GM18870 (cell line): ENCODE measurements around the gene PQBP1.

Experiments
- ATAC-seq: cut with Tn5 transposase; IDR thresholded peaks from one replicate; pipeline ENCODE4 v1.9.1; 2021; ENCODE audit warnings: moderate library complexity; ENCODE audit not compliant: unreplicated experiment

Gene PQBP1

DNA sequence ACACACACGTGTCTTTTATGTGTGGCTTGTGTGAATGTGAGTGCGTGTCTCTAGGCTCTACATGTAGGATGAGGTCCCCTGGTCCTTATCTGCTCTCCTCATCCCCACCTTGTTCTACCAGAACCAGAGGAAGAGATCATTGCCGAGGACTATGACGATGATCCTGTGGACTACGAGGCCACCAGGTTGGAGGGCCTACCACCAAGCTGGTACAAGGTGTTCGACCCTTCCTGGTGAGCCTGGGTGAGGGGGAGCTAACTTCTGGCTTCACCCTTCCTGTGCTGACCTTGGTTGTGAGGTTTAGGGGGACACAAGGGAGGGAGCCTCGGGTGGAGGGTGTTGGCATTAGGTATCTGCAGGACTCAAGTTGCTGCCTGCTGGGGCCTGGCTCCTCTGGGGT lies 3.3 kb downstream of the PQBP1 start:
- ATAC-seq, result no peak

DNA sequence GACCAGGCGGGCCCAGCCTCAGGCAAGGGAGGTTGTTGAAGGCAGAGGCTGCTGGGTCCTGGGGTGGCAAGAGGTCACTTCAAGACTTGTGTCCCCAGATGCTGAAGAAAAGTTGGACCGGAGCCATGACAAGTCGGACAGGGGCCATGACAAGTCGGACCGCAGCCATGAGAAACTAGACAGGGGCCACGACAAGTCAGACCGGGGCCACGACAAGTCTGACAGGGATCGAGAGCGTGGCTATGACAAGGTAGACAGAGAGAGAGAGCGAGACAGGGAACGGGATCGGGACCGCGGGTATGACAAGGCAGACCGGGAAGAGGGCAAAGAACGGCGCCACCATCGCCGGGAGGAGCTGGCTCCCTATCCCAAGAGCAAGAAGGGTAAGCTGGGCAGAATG lies 4.4 kb downstream of the PQBP1 start:
- no peak for ATAC-seq

DNA sequence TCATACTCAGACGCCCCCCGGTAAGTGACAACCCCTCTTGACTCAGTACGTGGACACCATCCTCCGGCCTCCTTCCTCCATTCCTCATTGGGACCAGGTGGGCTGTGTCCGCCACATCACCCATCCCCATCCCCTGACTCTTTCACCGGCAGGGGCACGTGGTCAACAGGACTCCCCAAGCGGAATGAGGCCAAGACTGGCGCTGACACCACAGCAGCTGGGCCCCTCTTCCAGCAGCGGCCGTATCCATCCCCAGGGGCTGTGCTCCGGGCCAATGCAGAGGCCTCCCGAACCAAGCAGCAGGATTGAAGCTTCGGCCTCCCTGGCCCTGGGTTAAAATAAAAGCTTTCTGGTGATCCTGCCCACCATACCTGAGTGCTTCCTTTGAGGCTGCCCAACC lies 5.0 kb downstream of the PQBP1 start:
- ATAC-seq, result no peak

DNA sequence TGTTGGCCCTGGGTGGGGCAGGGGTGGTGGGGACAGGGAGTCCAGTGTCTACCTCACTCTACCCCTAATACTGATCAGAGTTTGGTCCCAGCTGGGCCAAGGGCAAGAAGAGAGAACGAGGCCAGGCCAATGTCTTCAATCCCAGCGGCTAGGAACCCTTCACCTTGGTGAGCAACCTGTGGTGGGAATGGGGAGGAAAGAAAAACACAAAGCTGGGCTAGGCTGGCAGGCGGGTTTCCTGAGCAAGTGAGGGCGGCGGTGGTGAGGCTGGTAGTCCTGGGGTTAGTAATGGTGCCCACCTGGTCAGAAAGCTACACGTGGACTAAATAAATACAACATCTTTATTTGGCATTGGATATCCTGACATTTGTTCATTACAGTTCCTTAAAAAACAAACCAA lies 5.6 kb downstream of the PQBP1 start:
- ATAC-seq, result no peak

DNA sequence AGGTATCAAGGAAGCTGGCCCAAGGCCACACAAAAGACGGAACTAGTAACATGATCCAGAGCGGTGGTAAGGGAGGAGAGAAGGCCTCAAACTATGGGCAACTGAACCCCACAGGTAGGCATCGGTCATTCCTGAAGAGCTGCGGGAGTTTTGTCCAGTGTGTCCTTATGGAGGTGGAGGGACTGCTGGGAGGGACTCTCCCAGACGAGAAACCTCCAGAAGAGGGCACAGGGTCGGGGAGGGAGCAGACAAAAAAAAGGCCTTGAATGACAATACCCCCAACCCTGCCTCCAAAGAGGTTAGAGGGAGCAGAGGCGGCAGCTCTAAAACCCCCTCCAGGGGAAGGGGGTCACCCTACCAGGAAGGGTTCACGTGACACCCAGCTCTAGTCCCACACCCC lies 6.5 kb downstream of the PQBP1 start:
- no peak for ATAC-seq

DNA sequence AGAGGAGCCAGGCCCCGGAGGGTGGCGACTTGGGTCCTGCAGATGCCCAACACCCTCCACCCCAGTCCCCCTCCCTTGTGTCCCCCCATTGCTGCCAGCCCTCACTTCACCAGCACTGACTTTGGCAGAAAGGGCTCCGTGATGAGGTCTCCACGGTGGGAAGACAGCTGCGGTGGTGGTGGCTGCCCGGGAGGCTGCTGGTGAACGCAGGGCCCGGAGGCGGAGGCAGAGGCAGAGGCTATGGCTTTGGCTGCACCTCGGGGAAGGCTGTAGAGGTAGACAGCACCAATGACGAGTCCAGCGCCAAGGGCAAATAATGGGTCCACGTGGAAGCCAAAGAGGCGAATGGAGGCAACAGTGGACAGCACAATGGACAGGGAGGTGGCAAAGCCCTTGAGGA lies 6.9 kb downstream of the PQBP1 start:
- ATAC-seq, result no peak

DNA sequence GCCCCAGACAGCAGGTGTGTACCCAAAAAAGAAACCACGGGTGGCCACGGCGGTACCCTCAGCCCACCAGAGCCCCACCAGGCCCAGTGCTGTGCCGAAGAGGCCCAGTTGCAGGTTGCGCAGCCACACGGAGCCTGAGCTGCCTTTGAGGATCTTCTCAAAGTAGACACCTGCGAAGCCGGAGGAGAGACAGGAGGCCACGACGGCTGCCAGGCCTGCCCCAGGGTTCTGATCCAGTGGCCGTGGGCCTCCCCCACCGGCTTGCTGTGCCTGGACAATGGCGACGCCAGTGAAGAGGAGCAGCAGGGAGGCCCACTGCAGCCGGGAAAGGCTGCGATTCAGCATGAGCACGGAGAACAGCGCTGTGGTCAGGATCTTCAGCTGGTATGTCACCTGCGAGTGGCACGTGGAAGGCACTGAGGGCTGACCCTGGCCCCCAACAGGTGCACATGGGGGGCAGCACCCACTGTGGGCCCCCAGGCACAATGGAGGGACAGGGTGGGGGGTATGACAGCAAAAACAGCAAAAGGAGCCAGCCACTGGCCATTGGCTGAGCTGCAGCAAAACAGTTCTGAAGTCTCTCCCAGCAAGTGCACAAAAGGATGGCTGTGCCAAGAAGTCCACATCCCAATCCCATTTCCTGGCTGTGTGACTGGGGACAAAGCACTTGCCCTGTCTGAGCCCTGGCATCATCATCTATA lies 7.5 kb downstream of the PQBP1 start:
- ATAC-seq, result no peak

DNA sequence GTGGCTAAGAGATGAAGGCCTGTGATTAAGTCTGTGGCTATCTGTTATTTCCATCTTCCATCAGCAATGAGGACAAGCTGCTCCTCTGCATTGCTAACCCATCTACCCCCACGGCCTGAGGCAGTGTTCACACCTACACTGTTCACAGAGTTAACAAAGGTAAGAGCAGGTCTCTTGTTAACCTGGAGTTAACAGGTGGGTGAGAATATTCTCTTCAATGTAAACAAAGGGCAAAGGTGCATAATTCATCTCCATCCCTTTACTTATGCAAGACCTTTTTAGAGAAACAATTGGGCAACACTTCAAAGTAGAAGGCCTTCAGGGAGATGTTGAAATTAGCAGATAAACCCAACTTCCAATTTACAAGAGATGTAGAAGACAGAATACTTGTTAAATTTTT lies 10.9 kb downstream of the PQBP1 start:
- no peak for ATAC-seq

DNA sequence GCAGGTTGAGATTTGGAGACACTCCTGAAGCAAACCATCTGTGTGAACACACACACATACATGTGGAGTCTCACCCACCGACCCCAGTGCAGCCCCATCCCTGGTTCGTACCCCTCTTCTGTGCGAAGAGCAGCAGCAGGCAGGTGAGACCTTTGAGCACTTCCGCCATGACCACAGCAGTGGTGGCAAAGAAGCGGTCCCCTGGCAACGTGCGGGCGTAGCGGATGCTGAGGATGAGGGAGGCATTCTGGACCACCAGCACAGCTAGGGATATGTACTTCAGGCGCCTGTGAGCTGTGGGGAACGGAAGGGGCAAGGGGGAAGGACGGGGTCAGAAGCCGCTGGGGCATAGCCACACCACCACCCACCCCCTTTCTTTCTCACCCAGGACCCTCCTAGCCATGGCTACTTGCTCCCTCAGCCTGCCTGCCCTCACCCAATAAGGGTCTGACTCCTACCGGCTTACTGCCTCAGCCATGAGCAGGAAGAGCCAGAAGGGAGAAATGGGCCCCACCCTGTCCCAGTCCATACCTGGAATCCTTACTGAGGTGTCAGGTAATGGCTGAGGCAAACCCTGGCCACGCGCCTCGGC lies 12.1 kb downstream of the PQBP1 start:
- ATAC-seq, result no peak

DNA sequence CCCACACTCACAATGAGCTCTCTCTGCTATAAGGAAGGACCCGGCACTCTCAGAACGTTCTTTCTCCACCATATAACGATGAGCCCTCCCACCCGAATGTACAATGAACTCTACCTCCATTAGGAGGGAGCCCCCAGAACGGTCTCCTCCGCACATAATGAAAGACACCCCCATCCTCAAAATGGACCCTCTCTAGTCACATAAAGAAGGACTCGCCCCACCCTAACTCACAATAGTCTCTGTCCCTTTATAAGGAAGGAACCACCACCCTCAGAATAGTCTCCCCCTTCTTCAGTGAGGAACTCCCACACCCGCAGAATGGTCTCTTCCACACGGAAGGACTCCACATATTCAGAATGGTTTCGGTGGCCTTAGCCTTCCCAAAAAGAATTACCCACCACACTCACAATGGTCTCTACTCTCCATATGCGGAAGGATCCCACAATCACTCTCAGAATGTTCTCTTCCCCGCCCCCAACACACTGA lies 13.2 kb downstream of the PQBP1 start:
- peak; percentile 11 for ATAC-seq

DNA sequence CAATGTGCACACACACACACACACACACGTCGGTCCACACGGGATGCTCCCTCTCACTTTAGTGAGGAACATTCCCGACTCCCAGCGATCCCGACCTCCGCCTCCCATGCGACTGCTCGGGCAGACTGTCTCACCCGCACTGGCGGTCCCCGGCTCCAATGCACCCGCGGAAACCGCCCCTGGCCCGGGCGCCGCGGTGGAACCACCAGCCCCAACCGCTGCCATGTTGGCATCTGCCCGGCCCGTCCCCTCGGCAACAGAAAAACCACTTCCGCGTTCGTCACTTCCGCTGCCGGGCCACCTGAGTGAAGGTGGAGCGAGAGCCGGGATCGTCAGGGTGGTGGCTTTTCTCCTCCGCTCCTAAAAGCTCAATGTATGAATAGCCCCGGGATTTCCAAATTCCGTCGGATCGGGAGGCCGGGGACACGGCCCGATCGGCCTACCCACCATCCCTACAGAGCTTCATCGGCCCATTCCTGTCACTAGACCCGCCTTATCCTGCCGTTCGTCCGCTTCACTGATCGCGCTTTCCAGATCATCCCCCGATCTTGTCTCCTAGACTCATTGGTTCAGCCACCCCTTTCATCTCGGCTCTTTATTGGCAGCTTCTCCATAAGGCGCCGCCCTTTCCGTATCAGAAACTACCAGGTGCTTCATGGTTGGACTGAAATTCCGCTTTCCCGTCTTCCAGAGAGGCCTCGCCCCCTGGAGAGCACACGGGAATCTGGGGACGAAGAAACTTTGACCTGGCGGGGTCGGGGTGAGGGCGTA lies 13.9 kb downstream of the PQBP1 start, which contains the start of gene SLC35A2:
SLC35A2 (minus strand) TSS at position 235 of the 771 bp plus-strand sequence; CDS start at position 225, 10 bp downstream.
- peak; percentile 51 for ATAC-seq

DNA sequence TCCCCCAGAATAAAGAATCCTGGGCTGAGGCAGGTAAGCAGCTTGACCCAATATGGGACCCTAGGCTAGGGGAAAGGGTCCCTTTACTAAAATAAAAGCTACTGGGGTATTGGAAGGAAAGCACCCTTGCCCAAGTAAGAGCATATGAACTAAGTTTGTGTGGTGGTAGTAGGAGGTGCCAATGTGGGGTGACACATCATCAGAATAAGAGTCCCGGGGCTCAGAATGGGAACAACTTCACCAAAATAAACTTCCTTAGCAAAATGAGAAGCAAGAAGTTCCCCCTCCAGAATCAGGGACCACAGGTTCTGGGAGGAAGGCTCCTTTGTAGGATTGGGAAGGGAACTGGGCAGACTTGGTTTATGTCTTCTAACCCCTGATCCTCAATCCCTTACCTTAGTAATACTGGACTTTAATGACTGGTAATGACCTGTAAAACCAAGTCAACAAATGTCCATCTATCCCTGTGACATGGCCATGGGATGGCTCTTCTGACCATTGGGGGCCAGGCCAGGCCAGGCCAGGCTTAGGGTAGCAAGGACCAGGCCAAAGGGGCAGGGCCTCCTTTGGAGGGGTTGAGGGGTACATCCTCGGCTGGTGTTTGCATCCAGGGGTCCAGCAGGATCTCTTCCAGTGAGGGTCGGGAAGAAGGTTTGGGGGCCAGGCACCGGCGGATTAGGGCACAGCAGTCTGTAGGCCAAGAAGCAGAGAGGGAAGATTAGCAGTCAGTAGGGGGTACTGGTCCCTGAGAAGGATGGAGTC lies 16.1 kb downstream of the PQBP1 start:
- ATAC-seq, result no peak

DNA sequence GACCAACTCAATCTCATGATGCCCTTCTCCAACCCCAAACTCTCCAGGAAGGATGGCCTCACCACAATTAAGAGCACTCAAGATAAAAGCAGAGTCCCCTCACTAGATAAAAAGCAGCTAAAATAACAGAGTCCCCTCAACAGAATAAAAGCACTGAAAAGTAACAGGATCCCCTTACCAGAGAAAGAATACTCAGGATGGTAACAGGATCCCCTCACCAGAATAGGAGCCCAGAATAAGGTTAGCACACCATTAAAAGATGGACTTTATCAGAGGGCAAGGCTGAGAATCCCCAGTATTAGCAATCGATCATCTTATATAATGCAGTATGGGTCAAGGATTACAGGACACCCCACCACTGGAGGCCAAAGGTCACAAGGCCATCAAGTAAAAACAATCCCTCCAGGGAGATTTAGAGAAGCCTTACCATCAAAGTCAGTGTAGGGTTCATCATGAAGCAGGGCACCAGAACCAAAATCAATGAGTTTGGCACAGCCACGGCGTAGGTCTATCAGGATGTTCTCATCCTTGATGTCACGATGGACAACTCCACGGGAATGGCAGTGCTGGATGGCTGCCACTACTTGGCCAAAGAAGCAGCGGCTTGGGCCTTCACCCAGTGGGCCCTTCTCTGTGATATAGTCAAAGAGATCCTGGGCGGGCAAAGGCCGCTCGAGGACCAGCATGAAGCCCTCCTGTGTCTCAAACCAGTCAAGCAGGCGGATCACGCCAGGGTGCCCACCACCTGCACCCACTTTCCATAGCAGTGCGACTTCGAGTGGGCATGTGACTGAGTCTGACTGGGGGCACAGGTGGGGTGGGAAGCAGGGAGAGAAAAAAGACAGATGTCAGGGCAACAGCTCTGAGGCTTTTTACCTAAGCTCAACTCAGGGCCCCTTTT lies 17.1 kb downstream of the PQBP1 start:
- no peak for ATAC-seq

DNA sequence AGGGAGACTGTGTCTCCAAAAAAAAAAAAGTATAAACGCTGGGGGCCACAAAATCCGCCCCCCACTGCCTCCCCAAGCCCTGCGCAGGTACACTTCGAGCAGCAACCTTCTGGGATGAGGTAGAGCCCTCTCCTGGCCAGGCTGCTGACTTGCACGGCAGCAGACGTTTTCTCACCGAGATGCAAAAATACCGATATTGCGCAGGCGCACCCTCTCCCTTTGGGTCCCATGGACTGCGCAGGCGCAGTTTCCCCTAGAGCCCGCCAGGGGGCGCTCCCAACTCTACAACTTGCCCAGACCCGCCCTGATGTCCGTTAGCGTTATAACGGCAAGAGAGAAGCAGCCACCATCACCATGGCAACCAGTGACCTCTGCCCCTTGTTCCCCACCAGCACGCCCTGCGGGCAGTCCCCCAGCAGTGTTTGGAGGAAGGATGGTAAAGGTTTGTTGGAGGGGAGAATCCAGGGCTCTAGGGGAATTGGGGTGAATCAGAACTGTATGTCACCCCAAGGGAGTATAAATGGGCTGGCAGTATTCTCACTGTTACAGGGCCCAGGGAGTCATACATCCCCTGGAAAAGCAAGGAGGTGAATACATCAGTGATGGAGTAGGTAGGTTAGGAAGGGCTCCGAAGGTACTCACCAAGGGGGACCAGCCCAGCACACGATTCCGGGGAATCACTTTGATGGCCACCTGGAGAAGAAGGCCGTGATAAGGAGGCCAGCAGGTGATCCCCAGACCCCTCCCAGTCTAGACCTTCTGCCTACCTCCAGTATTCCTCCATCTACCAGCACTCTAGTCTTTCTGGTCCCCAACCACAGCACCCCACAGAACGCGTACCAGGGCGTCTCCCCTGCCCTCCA lies 19.6 kb downstream of the PQBP1 start:
- peak; percentile 37 for ATAC-seq

DNA sequence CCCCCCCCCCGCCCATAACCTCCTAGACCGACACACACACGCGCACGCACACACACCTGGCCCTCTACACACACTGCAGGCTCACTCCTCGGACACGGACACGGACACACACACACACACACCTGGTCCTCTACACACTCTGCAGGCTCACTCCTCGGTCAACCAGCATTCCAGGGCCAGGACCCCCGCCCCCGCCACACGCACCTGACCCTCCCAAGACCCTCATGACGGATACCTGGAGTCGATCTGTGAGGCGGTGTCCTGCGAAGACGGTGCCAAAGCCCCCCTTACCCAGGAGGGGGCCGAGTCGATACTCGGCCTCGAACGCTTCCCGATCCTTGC lies 20.5 kb downstream of the PQBP1 start:
- ATAC-seq, result no peak

DNA sequence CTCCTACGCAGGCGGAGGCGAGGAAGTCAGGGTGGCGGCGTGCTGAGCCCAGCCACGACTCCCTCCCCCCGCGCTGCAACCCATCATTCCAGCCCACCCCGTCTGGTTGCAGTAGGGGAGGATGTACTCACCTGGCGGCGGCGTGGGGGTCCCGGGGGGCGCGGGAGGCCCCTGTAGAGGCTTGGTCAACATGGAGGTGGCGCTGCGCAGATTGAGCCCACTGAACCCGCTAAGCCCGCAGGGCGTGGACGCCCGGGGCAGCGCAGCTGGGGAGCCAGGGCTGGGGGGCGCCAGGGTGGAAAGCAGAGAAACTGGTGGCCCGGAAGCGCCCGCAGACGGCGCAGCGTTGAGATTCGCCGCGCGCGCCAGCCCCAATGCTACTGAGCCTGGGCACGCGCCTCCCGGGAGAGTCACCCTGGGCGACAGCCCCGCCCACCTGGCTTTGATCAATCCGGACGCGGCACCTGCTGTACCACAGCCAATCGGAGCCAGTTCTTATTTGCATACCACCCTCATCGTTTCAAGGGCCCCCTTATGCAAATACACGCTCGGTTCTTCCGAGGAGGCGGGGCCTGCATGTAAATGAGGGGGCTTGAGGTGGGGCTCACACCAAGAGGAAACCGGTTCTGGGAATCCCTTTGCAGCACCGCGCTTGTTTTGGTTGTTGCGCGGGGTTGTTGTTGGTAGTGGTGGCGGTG lies 21.1 kb downstream of the PQBP1 start, which contains the start of gene PIM2:
PIM2 (minus strand) TSS at position 382 of the 698 bp plus-strand sequence; CDS start at position 192, 190 bp downstream.
- ATAC-seq, result peak; percentile 63

DNA sequence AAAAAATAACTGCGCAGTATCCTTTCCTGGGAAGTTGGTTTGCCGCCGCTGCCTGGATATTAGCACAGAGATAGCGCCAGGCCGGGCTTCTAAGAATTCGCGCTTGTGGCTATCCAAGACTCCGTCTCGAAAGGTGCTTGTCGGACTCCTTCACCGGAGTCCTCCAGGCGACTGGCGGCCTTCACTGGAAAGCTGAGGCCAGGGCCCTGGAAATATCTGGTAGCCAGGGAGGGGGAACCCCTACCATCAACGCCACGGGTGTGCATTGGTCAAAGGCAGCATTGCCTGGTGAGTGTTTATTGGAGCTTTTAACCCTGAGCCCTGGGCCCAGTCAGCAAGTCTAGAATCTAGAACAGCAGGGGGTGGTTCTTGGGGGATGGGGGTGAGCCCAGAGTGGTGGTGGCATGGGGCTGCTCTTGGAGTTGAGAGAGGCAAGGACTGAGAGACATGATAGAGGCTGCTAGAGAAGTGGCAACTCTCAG lies 21.7 kb downstream of the PQBP1 start:
- ATAC-seq, result no peak

DNA sequence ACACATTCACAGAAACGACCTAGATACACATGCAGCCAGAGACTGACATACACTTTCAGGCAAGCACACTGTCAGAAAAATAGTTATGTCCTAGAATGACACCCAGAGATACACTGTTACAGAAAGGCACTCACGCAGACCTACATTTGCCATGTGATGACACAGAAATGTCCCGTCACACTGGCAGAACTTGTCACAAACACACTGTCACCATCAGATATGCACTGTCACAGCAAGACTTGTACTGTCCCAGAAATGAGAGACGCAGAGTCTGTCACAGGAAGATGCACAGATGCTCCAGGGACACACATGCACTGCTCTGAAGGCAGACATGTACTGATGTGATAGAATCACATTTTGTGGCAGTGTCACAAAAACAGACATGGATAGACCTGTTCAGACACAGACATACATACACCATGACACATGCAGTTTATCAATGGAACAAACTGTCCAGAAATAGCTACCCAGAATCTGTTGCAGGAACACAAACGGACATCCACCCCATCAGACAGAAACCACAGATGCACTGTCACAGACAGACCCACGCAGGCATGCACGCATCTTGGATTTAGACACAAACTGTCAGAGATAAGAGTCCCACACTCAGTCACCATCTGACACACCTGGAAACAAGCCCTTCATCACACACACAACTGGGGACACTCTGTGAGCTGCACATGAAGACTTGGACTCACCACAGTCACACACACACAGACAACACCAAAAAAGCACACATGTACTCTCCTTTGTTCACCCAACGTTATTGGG lies 22.4 kb downstream of the PQBP1 start:
- no peak for ATAC-seq
